Forelimb muscle (tissue), 1 donor: ENCODE results near the gene HSD11B1L. TPM values are rescaled to one million over a fixed set of nuclear protein-coding genes. Genes with fewer than 3 reads are reported as not detected.
"Not testable (repeated sequence)": the region's sequence is repeated elsewhere in the genome, so short reads cannot be mapped to it uniquely, and the experiment has no call there.

Source experiments
- DNase-seq: peaks from one replicate; pipeline ENCODE4 v3.0.0-alpha.2; 2013; ENCODE audit warnings: low read depth
- polyA plus RNA-seq: library from polyadenylated mRNA; unstranded; fragments of 120-200 nt; gene quantifications from one replicate; pipeline ENCODE4 v1.2.1, GENCODE V29; 2013; ENCODE audit not compliant: insufficient read length

Gene HSD11B1L
- polyA plus RNA-seq, 1 donor = 4.9 TPM

GRCh38 chr19:5686647-5687359 lies 6.0 kb downstream of the HSD11B1L start:
- peak; percentile 51 for DNase-seq

DNA sequence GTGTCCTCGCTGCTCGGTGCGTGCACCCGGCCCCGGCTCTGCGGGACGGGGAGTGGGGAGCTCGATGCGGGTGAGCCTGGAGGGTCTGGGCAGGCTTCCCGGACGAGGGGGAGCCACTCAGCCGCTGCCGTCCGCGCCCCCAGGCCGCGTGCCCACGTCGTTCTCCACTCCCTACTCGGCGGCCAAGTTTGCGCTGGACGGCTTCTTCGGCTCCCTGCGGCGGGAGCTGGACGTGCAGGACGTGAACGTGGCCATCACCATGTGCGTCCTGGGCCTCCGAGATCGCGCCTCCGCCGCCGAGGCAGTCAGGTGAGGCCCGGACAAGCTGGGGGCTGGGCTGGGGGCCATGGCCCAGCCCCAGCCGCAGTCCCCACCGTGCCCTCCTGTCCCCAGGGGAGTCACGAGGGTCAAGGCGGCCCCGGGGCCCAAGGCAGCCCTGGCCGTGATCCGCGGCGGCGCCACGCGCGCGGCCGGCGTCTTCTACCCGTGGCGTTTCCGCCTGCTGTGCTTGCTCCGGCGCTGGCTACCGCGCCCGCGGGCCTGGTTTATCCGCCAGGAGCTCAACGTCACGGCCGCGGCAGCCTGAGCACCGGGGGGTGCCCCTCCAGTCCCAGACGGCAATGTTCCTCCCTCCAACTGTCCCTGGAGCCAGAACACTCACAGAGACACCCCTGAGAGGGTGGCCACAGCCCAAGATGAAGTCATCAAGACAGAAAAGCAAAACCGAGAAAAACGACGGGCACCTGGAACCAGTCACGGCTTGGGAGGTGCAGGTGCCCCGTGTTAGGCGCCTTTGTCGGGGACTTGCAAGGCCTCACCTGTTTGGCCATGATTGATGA lies 6.8 kb downstream of the HSD11B1L start:
- DNase-seq = no peak

GRCh38 chr19:5688262-5688881 lies 7.5 kb downstream of the HSD11B1L start:
- not testable (repeated sequence) for DNase-seq

DNA sequence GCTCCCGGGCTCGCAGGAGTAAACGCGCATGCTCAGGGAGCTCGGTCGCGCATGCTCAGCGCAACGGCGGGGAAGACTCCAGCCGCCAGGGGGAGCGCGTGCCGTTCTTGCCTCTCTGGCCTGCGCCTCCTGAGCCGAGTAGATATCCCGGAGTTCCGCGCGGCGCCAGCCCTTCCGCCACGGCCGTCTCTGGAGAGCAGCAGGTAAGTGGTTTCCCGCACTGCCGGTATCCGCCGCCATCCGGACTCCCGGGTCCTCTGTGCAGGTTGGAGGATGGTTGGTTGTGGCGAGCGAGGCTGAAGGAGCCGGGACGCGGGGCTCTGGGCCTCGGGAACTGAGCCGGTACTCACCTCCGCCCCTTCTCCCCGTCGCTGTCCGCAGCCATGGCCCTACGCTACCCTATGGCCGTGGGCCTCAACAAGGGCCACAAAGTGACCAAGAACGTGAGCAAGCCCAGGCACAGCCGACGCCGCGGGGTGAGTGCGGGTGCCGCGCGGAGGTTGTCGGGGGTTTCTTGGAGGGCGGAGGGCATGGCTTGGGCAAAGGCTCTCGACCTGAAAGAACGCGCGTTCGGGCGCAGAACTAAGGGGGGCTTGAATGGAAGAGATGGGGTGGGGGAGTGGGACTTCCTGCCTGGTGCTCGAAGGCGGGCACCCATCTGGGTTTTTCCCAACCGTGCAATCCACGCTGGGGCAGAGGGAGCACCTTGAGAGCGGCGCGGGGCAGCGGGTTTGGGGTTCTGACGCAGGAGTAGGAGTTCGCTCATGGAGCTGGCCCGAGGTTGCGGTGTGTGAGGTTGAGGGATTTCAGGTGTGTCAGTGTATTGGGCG lies 9.5 kb downstream of the HSD11B1L start, which contains the start of gene RPL36:
TSS of gene RPL36 (plus strand) at position 171 of the 830 bp plus-strand sequence. CDS start at position 384, 213 bp downstream.
- peak; percentile 85 for DNase-seq

DNA sequence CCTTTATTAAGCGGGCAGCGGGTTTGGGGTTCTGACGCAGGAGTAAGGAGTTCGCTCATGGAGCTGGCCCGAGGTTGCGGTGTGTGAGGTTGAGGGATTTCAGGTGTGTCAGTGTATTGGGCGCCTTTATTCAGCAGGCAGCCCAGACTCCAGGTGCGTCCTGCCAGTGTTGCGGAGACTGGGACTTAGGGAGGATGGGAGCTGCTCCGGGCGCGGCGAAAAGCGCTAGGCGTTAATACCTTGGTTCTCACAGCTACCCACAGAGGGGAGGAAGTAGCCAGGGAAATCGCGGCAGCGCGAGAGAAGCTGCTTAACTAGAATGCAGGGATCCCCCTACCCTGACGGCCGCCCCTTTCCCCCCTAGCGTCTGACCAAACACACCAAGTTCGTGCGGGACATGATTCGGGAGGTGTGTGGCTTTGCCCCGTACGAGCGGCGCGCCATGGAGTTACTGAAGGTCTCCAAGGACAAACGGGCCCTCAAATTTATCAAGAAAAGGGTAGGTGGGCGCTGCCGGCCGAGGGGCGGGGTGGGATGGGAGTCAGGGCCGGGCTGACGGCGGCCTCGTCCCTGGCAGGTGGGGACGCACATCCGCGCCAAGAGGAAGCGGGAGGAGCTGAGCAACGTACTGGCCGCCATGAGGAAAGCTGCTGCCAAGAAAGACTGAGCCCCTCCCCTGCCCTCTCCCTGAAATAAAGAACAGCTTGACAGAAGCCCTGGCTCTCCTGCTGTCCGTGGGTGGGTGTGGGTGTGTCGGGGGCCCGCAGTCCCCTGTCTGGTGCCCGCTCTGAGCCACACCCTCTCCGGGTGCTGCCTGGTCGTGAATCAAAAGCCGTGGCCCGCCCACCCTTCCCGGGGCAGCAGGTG lies 10.4 kb downstream of the HSD11B1L start:
- DNase-seq = no peak

GRCh38 chr19:5691822-5692722 lies 11.2 kb downstream of the HSD11B1L start:
- no peak for DNase-seq

DNA sequence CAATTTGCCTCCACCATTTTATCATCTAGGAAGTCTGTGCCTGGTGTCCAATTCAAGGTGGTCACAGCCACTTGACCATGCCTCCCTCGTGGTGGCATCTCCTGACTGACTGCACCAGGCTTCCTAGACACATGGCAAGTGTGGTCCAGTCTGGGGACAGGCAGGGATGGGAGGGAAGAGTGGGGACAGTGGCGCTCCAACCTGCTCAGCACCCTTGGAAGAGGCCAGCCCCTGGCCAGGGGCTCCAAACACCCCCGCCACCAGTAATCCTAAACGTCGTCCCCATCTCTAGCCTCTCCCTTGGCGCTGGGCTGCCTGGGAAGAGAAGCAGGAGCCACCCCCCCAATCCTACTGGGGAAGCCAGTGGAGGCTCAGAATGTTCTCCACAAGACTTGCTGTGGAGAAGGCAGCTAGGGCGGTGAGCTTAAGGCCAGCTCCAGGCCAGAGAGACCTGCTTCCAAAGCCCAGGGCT lies 11.9 kb downstream of the HSD11B1L start:
- no peak for DNase-seq

DNA sequence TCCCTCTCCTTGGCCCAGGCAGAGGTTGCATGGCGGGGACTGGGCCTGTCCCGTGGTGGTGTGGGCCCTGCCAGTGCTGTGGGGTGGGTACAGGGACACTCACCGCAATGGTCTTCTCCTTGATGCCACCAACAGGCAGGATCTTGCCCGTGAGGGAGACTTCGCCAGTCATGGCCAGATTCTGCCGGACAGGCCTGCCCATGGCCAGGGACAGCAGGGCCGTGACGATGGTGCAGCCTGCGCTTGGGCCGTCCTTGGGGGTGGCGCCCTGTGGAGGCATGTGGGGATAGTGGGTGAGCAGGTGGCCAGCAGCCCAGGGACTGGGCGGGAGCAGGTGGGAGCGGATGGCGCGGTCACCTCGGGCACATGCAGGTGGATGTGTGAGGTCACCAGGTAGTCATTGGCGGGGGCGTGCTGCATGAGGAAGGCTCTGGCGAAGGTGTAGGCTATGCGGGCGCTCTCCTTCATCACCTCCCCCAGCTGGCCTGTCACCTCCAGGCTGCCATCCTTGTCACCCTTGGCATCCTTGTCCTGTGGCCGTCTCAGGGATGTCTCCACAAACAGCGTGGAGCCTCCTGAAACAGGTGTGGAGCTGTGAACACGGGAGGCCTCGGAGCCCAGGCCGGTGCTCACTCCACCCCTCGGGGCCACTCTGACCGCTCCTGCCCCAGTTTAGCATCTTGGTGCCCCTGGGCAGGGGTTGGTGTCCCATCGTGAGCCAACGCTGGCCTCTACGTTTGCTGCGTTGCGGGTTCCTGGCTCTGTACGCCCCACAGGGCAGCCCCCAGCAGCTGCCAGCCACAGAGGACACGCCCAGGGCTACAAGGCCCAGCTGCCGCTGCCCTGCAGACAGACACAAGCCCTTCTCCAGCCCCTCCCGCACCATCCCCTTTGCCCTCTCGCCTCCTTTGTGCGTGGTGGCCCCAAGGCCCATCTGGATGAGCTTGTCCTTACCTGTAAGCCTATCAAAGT lies 12.7 kb downstream of the HSD11B1L start:
- no peak for DNase-seq

DNA sequence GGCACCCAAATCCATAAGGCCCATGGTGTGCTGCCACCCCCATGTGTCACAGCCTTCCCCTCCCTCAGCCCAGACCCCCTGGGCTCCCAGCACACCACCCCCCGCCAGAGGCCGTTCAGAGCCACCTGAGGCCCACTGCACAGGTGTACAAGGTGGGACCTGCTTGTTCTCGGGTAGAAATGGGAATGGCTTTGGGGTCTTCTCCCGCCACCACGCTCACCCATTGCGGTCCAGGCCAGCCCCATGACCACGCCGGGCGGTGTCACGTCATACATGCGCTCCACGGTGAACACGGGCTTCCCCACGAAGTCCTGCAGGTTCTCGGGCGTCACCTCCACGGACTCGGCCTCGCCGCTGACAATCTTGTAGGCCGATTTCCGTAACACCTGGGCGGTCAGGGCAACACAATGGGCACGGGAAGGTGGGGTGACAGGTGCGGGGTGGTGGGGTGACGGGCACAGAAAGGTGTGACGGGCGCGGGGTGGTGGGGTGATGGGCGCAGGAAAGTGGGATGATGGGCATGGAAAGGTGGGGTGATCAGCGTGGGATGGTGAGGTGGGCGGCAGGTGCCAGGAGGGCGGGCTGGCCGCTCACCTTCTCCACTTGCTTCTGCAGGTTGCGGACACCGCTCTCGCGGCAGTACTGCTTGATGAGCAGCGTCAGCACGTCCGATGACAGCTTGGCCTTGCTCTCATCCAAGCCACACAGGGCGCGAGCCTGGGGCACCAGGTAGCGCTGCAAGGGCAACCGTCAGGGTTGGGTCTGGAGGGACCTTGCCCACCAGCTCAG lies 13.5 kb downstream of the HSD11B1L start:
- DNase-seq = no peak

DNA sequence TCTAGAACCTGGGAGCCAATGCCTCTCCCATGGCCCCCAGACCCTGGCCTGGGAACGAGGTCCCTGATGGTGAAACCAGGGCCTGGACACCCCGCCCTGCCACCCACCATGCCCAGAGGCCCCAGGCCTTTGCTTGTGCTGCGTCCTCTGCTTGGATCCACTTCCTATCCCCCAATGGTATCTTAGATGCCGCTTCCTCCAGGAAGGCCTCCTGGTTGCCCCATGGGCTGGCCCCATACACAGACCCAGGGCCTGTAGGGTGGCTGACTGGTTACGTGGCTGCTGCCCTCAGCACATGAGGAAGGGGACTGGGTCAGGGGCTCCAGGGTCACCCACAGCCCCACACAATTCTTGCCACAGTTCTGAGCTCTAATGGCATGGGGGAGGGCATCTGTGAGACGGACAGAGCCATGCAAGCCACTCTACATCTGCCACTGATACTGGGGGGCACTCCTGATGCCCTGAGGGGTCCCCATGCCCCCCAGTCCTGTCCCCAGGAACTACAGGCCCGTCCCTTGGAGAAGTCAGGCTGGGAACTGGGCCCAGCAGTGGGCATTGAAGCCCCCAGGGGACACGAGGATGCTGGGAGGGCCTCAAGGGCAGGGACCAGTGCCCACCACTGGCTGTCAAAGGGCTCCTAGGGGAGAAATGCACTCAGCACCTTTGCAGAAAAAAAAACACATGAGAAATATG lies 14.3 kb downstream of the HSD11B1L start:
- no peak for DNase-seq

GRCh38 chr19:5695649-5696195 lies 14.9 kb downstream of the HSD11B1L start:
- no peak for DNase-seq

DNA sequence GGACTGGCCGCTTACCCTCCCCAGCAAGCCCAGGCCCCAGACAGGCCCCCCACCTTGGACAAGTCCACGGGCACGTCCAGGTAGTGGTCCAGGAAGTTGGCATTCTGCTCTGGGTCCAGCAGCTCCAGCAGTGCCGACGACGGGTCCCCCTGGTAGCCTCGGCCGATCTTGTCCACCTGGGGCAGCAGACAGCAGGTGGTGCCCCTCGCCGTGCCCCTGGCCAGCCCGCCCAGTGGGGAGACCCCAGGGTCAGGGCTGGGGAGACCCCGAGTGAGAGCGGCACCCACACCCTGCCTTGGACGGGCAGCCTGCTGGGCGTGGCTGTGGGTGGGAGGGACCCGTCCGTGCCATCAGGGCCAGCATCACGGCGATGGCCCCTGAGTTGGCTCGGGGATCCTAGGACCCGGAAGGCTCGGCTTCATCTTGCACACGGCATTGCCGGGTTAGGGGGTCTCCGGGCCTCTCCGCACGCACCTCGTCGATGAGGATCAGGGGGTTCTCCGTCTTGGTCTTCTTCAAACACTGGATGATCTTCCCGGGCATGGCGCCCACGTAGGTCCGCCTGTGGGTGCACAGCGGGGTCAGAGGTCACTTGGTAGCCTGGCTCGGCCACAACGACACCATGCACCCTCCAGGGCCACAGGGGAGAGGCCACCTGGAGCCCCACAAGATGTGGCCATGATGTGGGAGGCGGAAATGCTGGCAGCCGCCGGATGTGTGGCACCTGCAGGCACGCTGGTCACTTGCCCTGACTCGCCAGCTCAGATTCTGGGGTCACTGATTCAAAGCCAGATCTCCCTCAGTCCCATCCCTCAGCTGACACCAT lies 15.6 kb downstream of the HSD11B1L start:
- no peak for DNase-seq

DNA sequence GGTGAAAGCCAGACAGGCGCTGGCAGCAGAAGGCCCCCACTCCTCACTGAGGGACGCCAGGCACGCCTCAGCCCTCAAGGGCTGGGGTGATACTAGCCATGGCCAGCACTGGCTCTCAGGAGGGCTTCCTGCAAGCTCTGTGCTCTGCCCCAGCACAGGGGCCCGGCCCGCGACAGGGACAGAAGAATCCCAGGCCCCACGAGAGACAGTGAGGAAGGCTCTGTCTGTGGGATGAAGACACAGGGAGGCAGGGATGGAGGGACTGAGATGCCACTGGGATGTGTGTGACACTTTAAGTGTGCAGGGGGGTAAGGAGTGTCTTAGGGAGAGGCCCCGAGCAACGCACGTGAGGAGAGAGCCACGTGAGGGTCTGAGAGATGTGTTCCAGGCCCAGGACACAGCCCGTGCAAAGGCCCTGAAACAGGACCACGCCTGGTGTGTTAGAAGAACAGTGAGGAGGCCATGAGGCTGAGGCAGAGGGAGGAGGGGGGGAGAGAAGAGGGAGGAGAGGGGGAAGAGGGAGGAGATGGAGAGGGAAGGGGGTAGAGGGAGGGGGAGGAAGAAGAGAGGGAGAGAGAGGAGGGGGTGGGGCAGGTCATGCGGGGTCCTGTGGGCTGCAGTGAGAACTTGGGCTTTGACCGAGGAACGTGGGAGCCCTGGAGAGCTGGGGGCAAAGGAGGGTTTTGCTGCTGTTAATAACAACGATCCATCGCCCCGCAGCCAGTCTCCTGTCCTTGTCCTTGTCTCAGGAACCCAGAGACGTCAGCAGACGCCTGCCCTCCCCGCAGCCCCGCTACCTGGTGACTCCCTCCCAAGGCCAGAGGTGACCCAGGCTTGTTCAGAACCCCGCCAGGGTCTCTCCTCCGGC lies 16.4 kb downstream of the HSD11B1L start:
- no peak for DNase-seq

GRCh38 chr19:5697890-5698634 lies 17.2 kb downstream of the HSD11B1L start:
- DNase-seq = no peak
